Heart right ventricle (tissue), 16 donors: ENCODE measurements around the gene PEX10. TPM values are rescaled to one million over a fixed set of nuclear protein-coding genes. Genes with fewer than 3 reads are reported as not detected.

Source experiments
- ATAC-seq, 8 donors: fragments of 200-7000 bp; cut with Tn5 transposase; one replicate each; pipeline ENCODE4 v1.9.1; 2020; ENCODE audit warnings: mild to moderate bottlenecking in 8 of 8, moderate library complexity in 8 of 8, moderate number of reproducible peaks in 1 of 8
- DNase-seq, 2 donors: peaks; one replicate each; pipeline ENCODE4 v3.0.0-alpha.2; 2020
- H3K27ac ChIP-seq, 10 donors: fragments of 200-600 bp; sonication (generic) in 2 of 10; one replicate each; pipeline versions ENCODE4 v1.5.0 to v1.8.0; 2020 to 2022; ENCODE audit warnings: mild to moderate bottlenecking in 3 of 10
- H3K27me3 ChIP-seq, 7 donors: fragments of 200-600 bp; one replicate each; pipeline ENCODE4 v1.8.0; 2021 to 2022; ENCODE audit warnings: mild to moderate bottlenecking in 2 of 7
- H3K36me3 ChIP-seq, 9 donors: fragments of 200-600 bp; sonication (generic) in 1 of 9; one replicate each; pipeline versions ENCODE4 v1.5.0 to v1.8.0; 2020 to 2022; ENCODE audit warnings: mild to moderate bottlenecking in 2 of 9
- H3K4me1 ChIP-seq, 9 donors: fragments of 200-600 bp; sonication (generic) in 1 of 9; one replicate each; pipeline versions ENCODE4 v1.5.0 to v1.8.0; 2020 to 2022; ENCODE audit warnings: mild to moderate bottlenecking in 4 of 9
- H3K4me3 ChIP-seq, 10 donors: fragments of 200-600 bp; sonication (generic) in 2 of 10; one replicate each; pipeline versions ENCODE4 v1.5.0 to v1.8.0; 2020 to 2022; ENCODE audit warnings: mild to moderate bottlenecking in 7 of 10, moderate library complexity in 2 of 10
- H3K9me3 ChIP-seq, 11 donors: fragments of 200-600 bp in 10 of 11; sonication (generic) in 2 of 11; one replicate each; pipeline versions ENCODE4 v1.5.0 to v1.8.0; 2013 to 2022; ENCODE audit warnings: mild to moderate bottlenecking in 2 of 11, control low read depth in 1 of 11, moderate library complexity in 1 of 11
- WGBS, 2 donors: extraction: QIAGEN DNeasy Blood & Tissue Kit; methylation state at CpG; one replicate each; pipeline ENCODE4 v1.1.7; 2013; ENCODE audit warnings: inconsistent platforms in 1 of 2; 5-methylcytosine and 5-hydroxymethylcytosine counted together
- intact Hi-C, 10 donors: fragments of 100-400 bp; cut with DNase I; formaldehyde crosslinking; loops; one replicate each; pipeline versions ENCODE4 v1.11.1 to v1.14.2; 2022
- polyA plus RNA-seq, 2 donors: library from polyadenylated mRNA; stranded (reverse); fragments of 200-250 nt; gene quantifications; one replicate each; pipeline ENCODE4 v1.2.3, GENCODE V29; 2013
- total RNA-seq, 10 donors: library from RNA; stranded (reverse); fragmentation: NEBNext Ultra II Directional in 3 of 10; extraction: Animal tissue kit (Norgen Biotek cat#: 25700) in 3 of 10; gene quantifications; one replicate each; pipeline versions ENCODE4 v1.2.1 to v1.2.4, GENCODE V29; 2021 to 2023
- TF ChIP-seq, protein P1 (sequence below), 9 donors: fragments of 200-600 bp; sonication (generic) in 2 of 9; IDR thresholded peaks; one replicate each; pipeline versions ENCODE4 v1.5.0 to v1.8.0; 2021 to 2022; ENCODE audit warnings: antibody characterized with exemption in 9 of 9, mild to moderate bottlenecking in 5 of 9, moderate library complexity in 1 of 9
- donor health status: Arrhythmogenic right ventricular cardiomyopathy.
- donor health status: ischemic (EF 13 %, LVEDD 7.1; RV severe dilation, severe dysfunction).
- donor health status: healthy with polysubstance abuse.
- donor health status: DM: no; HTN: yes; CAD: no.
- donor health status: DM: no; HTN: no; CAD: no.
- donor health status: ischemic (EF 25% LVEDD 6.9; RV normal size, moderate dysfunction).
- donor health status: ischemic (EF 25% LVEDD 5.7; RV mildly dilated, moderate dysfunction).
- donor health status: healthy.
- donor health status: DM: yes; HTN: yes; CAD: no.
- donor health status: Ischemic cardiomyopathy.
- donor health status: ischemic (EF 35%, LVEDD 5.7; RV mildly dilated, moderate dysfunction).
- donor health status: nonischemic (EF 11% LVEDD 7.7; RV severe dilation, severe dysfunction).
- donor health status: DM: yes; HTN: yes; CAD: no.
- donor health status: PGD.
- donor health status: ischemic (EF 29% LVEDD 5.4; RV normal size, mild dysfunction).
- donor health status: nonischemic (EF 23%, LVEDD 6.1; RV moderate dilation, normal function).

Gene PEX10
- total and polyA plus RNA-seq, 12 donors: 13.7 to 26.0 (median 18.5) TPM

DNA sequence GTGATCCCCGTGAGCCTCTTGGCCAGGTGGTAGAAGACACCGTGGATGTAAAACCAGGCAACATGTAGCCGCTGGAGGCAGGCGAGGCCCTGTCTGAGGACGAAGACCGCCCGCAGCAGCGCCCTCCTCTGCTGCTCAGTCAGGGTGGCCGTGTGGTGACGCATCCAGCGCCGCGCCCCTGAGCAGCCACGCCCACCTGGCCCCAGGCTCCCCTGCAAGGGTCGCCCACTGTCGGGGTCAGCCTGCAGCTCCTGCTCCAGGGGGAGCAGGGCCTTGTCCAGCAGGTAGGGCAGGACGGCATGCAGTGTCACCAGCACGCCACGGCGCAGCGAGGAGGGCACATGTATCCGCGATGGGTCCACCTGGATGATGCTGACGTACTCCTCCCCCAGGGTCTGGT is 3.9 kb downstream of the PEX10 start:
- Histone ChIP-seq H3K27ac (peak overlapping the region in 4 of 10 donors; percentile 27 to 53 (median 38)), H3K4me3 (peak overlapping the region in 3 of 10 donors; percentile 22 to 28 (median 24)), H3K36me3 (peaks cover 0 to 66% (median 32%) of the 10 kb centered on the region in 9 donors), H3K4me1 (peaks cover 0 to 24% (median 15%) of the 10 kb centered on the region in 9 donors), H3K27me3 (no peaks in the 10 kb centered on the region), H3K9me3 (no peaks in the 10 kb centered on the region)
- no peak for ATAC-seq
- intact Hi-C loops: no loop called here
- 86 to 93% methylated on average over 24 of the region's 24 CpGs for WGBS, 2 donors
- DNase-seq: no peak
- TF ChIP-seq, protein P1, sequence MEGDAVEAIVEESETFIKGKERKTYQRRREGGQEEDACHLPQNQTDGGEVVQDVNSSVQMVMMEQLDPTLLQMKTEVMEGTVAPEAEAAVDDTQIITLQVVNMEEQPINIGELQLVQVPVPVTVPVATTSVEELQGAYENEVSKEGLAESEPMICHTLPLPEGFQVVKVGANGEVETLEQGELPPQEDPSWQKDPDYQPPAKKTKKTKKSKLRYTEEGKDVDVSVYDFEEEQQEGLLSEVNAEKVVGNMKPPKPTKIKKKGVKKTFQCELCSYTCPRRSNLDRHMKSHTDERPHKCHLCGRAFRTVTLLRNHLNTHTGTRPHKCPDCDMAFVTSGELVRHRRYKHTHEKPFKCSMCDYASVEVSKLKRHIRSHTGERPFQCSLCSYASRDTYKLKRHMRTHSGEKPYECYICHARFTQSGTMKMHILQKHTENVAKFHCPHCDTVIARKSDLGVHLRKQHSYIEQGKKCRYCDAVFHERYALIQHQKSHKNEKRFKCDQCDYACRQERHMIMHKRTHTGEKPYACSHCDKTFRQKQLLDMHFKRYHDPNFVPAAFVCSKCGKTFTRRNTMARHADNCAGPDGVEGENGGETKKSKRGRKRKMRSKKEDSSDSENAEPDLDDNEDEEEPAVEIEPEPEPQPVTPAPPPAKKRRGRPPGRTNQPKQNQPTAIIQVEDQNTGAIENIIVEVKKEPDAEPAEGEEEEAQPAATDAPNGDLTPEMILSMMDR (IDR thresholded peaks at IDR 0.05): no peak

DNA sequence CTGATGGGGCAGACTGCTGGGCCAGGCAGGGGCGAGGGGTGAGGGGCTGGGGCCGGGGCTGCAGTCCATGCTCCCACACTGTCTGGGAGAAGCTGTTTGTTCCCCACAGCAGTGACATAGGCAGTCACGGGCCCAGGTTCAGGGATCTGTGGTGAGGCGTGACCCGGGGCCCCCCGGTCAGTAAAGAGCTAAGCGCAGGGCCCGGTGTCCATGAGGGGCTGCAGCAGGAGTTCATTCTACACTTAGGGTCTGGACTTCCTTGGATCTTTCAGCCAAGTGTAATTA is 4.4 kb downstream of the PEX10 start:
- H3K36me3 ChIP-seq: peaks cover 0 to 71% (median 38%) of the 10 kb centered on the region in 9 donors
- intact Hi-C loops: no loop called here
- peak in 1 of 2 donors; percentile 6 for DNase-seq

DNA sequence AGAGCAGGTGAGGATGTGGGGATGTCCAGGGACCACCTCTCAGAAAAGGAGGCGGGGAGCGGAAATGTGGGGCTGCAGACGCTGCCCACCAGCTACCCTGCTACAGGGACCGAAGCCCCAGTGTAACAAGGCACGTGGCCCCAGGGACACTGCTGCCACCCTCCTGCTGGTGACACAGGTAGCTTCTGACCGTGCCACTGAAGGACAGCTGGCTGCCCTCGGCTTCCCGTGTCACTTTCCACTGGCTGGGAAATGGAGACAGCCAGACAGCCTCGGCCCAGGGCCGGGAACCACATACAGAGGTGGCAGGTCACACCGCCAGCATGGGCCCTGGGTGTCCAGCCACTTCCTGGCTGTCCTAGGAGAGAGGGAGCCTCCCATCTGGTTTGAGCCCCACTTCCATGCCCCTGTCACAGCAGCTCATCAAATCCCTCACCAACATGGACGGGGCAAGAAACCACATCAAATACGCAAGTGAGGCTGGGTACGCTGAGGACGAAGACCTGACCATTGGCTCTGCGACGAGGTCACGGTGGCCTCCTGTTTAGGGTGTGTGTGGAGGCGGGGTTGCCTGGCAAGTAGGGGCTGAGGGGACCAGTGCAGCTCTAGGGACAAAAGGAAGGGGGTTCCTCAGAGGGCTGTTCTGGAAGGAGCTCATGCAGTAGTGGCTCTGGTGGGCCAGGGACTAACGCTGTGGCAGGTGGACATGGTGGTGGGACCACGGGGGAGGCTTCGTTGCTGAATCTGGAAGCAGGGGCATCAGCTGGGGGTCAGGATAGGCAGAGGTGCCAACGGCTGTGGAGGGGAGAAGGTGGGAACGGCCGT is 5.0 kb downstream of the PEX10 start:
- H3K9me3 ChIP-seq: no peaks in the 10 kb centered on the region
- H3K4me3 ChIP-seq: no peak overlapping the region
- intact Hi-C loops: no loop called here
- DNase-seq (peak in 1 of 2 donors; percentile 11), ATAC-seq (no peak)
- H3K36me3 ChIP-seq: peaks cover 0 to 76% (median 41%) of the 10 kb centered on the region in 9 donors
- TF ChIP-seq, protein P1 (IDR thresholded peaks at IDR 0.05): no peak
- H3K27ac ChIP-seq: peak overlapping the region in 1 of 10 donors; percentile 20
- 77 to 81% methylated on average over 25 of the region's 25 CpGs for WGBS, 2 donors
- H3K27me3 ChIP-seq: no peaks in the 10 kb centered on the region
- H3K4me1 ChIP-seq: peaks cover 0 to 16% (median 9%) of the 10 kb centered on the region in 9 donors

More for the DNA sequence above, 4.4 kb downstream of the PEX10 start:
- Histone ChIP-seq H3K4me3 (peak overlapping the region in 2 of 10 donors; percentile 24 to 28), H3K4me1 (peaks cover 0 to 19% (median 10%) of the 10 kb centered on the region in 9 donors), H3K27ac (peak overlapping the region in 1 of 10 donors; percentile 48), H3K9me3 (no peaks in the 10 kb centered on the region), H3K27me3 (no peaks in the 10 kb centered on the region)
- TF ChIP-seq, protein P1 (IDR thresholded peaks at IDR 0.05): no peak
- no peak for ATAC-seq
- WGBS, 2 donors: 90 to 92% methylated on average over 8 of the region's 8 CpGs

DNA sequence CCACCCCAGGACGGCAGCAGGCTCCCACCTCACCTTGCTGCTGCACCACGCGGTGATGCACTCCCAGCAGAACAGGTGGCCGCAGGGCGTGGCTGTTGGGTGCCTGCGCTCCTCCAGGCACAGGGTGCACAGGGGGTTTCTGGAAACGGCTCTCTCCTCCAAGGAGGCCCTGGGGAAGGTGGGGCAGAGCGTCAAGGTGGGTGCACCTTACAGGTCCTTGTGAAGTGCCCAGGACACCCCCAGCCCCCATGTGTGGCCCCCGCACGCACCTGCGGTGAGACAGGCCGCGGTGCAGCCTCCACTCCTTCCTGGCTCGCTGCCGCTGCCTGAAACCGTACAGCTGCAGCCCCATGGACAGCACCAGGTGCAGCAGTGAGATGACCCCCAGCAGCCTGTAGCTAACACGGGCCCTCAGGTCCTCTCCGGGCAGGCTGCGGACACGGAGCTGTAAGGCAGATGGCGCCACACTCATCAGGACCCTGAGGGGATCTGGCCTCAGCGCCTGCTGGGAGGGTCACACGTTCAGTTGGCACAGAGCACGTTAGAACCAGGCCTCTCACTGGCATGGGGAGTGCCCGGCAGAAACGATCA is 5.8 kb downstream of the PEX10 start:
- peaks cover 0 to 85% (median 49%) of the 10 kb centered on the region in 9 donors for H3K36me3 ChIP-seq
- 73 to 80% methylated on average over 26 of the region's 26 CpGs for WGBS, 2 donors
- TF ChIP-seq, protein P1 (IDR thresholded peaks at IDR 0.05): no peak
- ATAC-seq (peak in 2 of 8 donors; percentile 5 to 18), DNase-seq (no peak)
- H3K9me3 ChIP-seq: no peaks in the 10 kb centered on the region
- H3K4me1 ChIP-seq: peaks cover 0 to 10% (median 3%) of the 10 kb centered on the region in 9 donors
- H3K27me3 ChIP-seq: no peaks in the 10 kb centered on the region
- no peak overlapping the region for H3K4me3 ChIP-seq
- H3K27ac ChIP-seq: no peak overlapping the region
- intact Hi-C loops: no loop called here
